ENCODE results near the gene DDT.
"Not testable (repeated sequence)": the region's sequence is repeated elsewhere in the genome, so short reads cannot be mapped to it uniquely, and the experiment has no call there.

The DDT gene

DNA sequence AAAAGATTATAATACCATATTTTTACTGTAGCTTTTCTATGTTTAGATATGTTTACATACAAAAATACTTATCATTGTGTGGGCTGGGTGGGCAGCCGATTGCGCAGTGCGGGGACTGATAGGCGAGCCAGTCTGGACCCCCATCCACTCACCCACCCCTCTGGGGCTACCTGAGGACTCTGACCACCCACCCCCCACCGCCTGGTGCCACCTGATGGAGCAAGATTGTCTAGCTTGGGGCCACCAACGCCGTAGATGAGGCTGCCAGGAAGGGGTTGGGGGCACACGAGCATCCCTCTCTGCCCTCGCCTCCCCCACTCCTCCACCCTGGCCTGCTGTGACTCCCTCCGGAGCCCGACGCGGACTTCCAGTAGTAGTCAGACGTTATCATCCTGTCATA, 47.7 kb downstream of the DDT start:
- DNase-seq (ENCODE audit: low read depth), result no peak
- no peak overlapping the region for H3K4me3 ChIP-seq (ENCODE audit: low read length)
- TF ChIP-seq, protein P1, sequence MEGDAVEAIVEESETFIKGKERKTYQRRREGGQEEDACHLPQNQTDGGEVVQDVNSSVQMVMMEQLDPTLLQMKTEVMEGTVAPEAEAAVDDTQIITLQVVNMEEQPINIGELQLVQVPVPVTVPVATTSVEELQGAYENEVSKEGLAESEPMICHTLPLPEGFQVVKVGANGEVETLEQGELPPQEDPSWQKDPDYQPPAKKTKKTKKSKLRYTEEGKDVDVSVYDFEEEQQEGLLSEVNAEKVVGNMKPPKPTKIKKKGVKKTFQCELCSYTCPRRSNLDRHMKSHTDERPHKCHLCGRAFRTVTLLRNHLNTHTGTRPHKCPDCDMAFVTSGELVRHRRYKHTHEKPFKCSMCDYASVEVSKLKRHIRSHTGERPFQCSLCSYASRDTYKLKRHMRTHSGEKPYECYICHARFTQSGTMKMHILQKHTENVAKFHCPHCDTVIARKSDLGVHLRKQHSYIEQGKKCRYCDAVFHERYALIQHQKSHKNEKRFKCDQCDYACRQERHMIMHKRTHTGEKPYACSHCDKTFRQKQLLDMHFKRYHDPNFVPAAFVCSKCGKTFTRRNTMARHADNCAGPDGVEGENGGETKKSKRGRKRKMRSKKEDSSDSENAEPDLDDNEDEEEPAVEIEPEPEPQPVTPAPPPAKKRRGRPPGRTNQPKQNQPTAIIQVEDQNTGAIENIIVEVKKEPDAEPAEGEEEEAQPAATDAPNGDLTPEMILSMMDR (conservative IDR thresholded peaks at IDR 0.05; ENCODE audit: low read depth, low read length), result no peak

DNA sequence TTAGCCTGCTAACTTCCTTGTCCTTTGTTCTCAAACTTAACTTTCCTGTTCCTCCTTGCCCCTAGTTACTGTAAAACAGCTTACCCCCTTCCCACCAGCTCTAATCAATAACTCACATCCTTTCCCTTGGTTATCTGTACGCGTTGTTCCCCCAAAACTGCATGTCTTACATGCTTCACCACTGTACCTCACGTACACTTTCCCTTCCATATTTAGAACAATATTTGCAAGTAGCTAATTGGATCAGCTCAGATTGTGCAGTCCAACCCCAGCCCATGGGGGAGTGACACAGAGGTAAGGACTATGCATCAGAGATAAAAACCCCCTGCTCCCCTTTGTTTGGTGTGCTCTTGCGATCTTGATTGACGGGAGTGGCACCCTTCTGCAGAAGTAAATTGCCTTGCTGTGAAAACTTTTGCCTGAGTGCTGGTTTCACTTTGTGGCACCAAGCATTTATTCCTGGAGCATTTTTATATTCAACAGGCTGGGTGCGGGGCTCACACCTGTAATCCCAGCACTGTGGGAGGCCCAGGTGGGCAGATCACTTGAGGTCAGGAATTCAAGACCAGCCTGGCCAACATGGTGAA, 49.1 kb downstream of the DDT start:
- TF ChIP-seq, protein P1 (conservative IDR thresholded peaks at IDR 0.05; ENCODE audit: low read depth, low read length), result no peak
- H3K4me3 ChIP-seq (ENCODE audit: low read length), result no peak overlapping the region
- no peak for DNase-seq (ENCODE audit: low read depth)

DNA sequence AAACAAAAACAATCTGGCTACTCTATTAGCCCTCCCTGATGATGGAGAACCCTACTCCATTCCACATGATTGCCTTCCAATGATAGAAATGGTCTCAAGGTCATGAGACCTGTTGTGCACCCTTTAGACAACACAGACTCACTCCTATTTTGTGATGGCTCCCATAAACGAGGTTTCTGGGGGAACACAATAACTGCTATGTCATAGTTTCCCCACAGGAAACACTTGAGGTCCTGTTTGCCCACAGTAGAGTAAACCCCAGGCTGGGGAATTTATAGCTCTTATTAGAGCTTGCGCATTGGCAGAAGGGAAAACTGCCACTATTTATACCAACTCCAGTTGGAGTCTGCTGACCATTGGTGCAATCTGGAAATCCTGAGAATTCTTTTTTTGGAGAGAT, 51.3 kb downstream of the DDT start:
- DNase-seq (ENCODE audit: low read depth), result no peak
- TF ChIP-seq, protein P1 (conservative IDR thresholded peaks at IDR 0.05; ENCODE audit: low read depth, low read length), result no peak
- no peak overlapping the region for H3K4me3 ChIP-seq (ENCODE audit: low read length)

DNA sequence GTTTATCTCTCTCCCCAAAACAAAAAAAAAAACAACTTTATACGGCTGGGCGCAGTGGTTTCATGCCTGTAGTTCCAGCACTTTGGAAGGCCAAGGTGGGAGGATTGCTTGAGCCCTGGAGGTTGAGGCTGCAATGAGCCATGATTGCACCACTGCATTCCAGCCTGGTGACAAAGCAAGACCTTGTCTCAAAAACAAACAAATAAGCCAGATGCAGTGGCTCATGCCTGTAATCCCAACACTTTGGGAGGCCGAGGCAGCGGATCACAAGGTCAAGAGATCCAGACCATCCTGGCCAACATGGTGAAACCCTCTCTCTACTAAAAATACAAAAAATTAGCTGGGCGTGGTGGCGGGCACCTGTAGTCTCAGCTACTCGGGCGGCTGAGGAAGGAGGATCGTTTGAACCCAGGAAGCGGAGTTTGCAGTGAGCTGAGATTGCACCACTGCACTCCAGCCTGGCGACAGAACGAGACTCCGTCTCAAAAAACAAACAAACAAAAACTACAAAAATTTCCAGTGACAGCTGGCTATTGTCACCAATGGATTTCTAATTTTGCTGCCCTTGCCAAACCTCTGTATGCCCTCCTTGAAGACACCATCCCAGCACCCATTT, 52.5 kb downstream of the DDT start:
- not testable (repeated sequence) for DNase-seq (ENCODE audit: low read depth); H3K4me3 ChIP-seq (ENCODE audit: low read length)

Data from retinal pigment epithelial cell (primary cell).